ENCODE measurements around the gene WDR64. TPM values are rescaled to one million over a fixed set of nuclear protein-coding genes. Genes with fewer than 3 reads are reported as not detected.
A peak's percentile ranks its signal among the peaks of the same experiment; 100 is the strongest.

Gene WDR64
- polyA plus RNA-seq, 1 donor from 2014 or later, result 0.21 TPM

- Histone ChIP-seq H3K27me3 (ENCODE audit: insufficient read depth, low read depth, low read length) (no peaks in the 10 kb centered on the region), H3K4me3 (ENCODE audit: low read length) (no peak overlapping the region), H3K79me2 (replicated peaks; ENCODE audit: insufficient read depth, low read length) (no peaks in the 10 kb centered on the region), H3K9ac (ENCODE audit: low read length) (no peak overlapping the region), H3K9me2 (ENCODE audit: insufficient read depth, low read length) (no peaks in the 10 kb centered on the region), H3K36me3 (ENCODE audit: insufficient read depth, low read length) (no peaks in the 10 kb centered on the region), H4K20me1 (ENCODE audit: insufficient read depth) (no peaks in the 10 kb centered on the region), H3F3A (ENCODE audit: insufficient read depth, low read length, poor library complexity, severe bottlenecking) (no peaks in the 10 kb centered on the region), H3K27ac (ENCODE audit: low read length) (no peak overlapping the region), H3K4me2 (ENCODE audit: low read length) (no peak overlapping the region), H3K9me3 (ENCODE audit: low read length) (no peaks in the 10 kb centered on the region), H2AFZ (ENCODE audit: low read depth, low read length) (no peak overlapping the region)
- TF ChIP-seq RAD21 (conservative IDR thresholded peaks at IDR 0.05), result no peak
- no peak for TF ChIP-seq TAF1 (IDR thresholded peaks at IDR 0.05; ENCODE audit: low read depth)
- TF ChIP-seq EZH2 (IDR thresholded peaks at IDR 0.05; ENCODE audit: borderline replicate concordance, insufficient read depth, low read length, poor library complexity, severe bottlenecking), result no peak
- no peak for TF ChIP-seq EP300 (conservative IDR thresholded peaks at IDR 0.05; ENCODE audit: poor library complexity, severe bottlenecking)
- TF ChIP-seq MXI1 (conservative IDR thresholded peaks at IDR 0.05; ENCODE audit: poor library complexity, severe bottlenecking), result no peak
- no peak for TF ChIP-seq SMC3 (conservative IDR thresholded peaks at IDR 0.05; ENCODE audit: poor library complexity)
- no peak for TF ChIP-seq CTCF (IDR thresholded peaks at IDR 0.05; ENCODE audit: poor library complexity, severe bottlenecking)
- TF ChIP-seq REST (IDR thresholded peaks at IDR 0.05; ENCODE audit: borderline replicate concordance), result no peak
- no peak for TF ChIP-seq POLR2AphosphoS5 (IDR thresholded peaks at IDR 0.05)
Observed at GRCh38 chr1:241751524-241751923, 99.4 kb downstream of the WDR64 start.

- no peaks in the 10 kb centered on the region for H3K9me2 ChIP-seq (ENCODE audit: insufficient read depth, low read length)
- no peak overlapping the region for H2AFZ ChIP-seq (ENCODE audit: low read depth, low read length)
- no peaks in the 10 kb centered on the region for H4K20me1 ChIP-seq (ENCODE audit: insufficient read depth)
- H3F3A ChIP-seq (ENCODE audit: insufficient read depth, low read length, poor library complexity, severe bottlenecking), result no peaks in the 10 kb centered on the region
- H3K9ac ChIP-seq (ENCODE audit: low read length), result no peak overlapping the region
- no peaks in the 10 kb centered on the region for H3K79me2 ChIP-seq (replicated peaks; ENCODE audit: insufficient read depth, low read length)
- TF ChIP-seq CTCF (IDR thresholded peaks at IDR 0.05; ENCODE audit: poor library complexity, severe bottlenecking) (no peak), POLR2AphosphoS5 (IDR thresholded peaks at IDR 0.05) (peak; percentile 78), MXI1 (conservative IDR thresholded peaks at IDR 0.05; ENCODE audit: poor library complexity, severe bottlenecking) (no peak), RAD21 (conservative IDR thresholded peaks at IDR 0.05) (no peak), EP300 (conservative IDR thresholded peaks at IDR 0.05; ENCODE audit: poor library complexity, severe bottlenecking) (peak; percentile 96), EZH2 (IDR thresholded peaks at IDR 0.05; ENCODE audit: borderline replicate concordance, insufficient read depth, low read length, poor library complexity, severe bottlenecking) (no peak), TAF1 (IDR thresholded peaks at IDR 0.05; ENCODE audit: low read depth) (no peak), SMC3 (conservative IDR thresholded peaks at IDR 0.05; ENCODE audit: poor library complexity) (no peak), REST (IDR thresholded peaks at IDR 0.05; ENCODE audit: borderline replicate concordance) (peak; percentile 59)
- no peak overlapping the region for H3K4me2 ChIP-seq (ENCODE audit: low read length)
- H3K4me3 ChIP-seq (ENCODE audit: low read length), result no peak overlapping the region
- no peaks in the 10 kb centered on the region for H3K36me3 ChIP-seq (ENCODE audit: insufficient read depth, low read length)
- H3K27me3 ChIP-seq (ENCODE audit: insufficient read depth, low read depth, low read length), result no peaks in the 10 kb centered on the region
- H3K9me3 ChIP-seq (ENCODE audit: low read length), result no peaks in the 10 kb centered on the region
- H3K27ac ChIP-seq (ENCODE audit: low read length), result peak overlapping the region; percentile 33
Observed at GRCh38 chr1:241762713-241763339, 110.7 kb downstream of the WDR64 start.

Data from neural cell (in vitro differentiated cells).